GM21447 (cell line): Measurements from ENCODE around the gene NEDD4L.
A peak's percentile ranks its signal among the peaks of the same experiment; 100 is the strongest.

Experiments
- ATAC-seq: cut with Tn5 transposase; IDR thresholded peaks from one replicate; pipeline ENCODE4 v1.9.1; 2021; ENCODE audit not compliant: unreplicated experiment

NEDD4L gene

GRCh38 chr18:58113337-58113736 is 69.3 kb downstream of the NEDD4L start:
- ATAC-seq: no peak

GRCh38 chr18:58114766-58115165 is 70.7 kb downstream of the NEDD4L start:
- ATAC-seq: no peak

DNA sequence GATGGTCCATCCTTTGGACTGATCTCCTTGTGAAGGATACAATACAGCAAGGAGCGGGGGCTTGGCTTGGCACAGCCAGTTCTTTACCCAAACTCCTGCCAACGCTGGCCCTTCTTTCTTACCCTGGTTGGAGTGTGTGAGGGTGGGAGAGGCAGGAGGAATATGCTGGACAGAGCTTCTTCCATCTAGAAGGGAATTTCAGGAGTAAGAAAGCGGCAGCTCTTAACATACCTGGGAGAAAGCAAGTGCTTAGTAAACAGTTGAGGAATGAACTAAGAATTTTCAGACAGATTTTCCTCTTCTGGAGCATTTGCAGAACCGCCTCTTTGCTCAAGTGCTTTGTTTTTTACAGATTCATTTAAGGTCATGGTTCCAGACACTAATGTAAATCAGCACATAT is 72.8 kb downstream of the NEDD4L start:
- no peak for ATAC-seq

DNA sequence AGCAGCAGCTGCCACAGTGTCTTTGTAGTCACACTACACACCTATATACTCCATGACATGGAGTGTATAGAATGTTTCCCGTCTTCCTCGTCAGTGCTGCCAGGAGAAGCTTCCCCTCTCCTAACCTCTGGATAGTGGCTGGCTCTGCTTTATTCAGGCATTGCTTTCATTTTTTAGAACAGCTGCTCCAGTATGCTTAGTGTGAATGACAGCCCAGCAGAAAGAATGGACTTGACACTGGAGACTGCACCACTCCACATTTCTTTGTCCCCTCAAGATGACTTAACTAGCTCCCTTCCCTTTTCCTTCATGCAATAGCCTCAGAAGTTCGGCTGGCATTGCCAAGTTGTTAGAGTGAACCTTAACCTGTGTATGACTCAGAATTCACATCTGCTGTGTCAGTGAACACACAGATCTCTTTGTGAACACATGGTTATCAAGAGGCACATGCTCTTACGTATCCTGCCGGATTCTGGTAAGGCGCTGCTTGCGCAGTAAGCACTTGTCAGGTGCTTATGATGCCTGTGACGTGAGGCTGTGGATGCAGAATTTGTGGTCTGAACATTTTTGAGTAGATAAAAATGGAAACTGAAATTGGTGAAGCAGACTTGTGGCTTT is 73.9 kb downstream of the NEDD4L start:
- no peak for ATAC-seq

- no peak for ATAC-seq
Observed at GRCh38 chr18:58118536-58118935, 74.5 kb downstream of the NEDD4L start.

DNA sequence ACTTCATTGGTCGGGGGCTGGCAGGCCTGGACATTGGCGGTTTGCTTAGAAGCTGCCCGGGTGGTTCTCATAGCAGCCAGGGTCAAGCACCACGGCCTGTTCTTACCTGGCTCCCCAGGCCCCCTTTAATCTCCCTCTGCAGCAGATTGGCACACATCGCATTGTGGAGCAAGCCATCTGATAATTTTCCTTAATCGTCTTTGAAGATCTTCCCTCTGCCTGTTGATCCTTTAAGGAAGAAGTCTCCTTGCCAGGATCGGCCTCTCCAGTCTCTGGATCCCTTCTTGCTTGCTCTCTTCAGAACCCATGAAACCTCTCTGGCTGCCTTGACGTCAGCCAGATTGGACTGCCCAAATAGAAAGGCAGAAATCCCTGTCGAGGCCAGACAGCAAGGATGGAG is 75.8 kb downstream of the NEDD4L start:
- no peak for ATAC-seq

- no peak for ATAC-seq
Observed at GRCh38 chr18:58124475-58124874, 80.4 kb downstream of the NEDD4L start.

DNA sequence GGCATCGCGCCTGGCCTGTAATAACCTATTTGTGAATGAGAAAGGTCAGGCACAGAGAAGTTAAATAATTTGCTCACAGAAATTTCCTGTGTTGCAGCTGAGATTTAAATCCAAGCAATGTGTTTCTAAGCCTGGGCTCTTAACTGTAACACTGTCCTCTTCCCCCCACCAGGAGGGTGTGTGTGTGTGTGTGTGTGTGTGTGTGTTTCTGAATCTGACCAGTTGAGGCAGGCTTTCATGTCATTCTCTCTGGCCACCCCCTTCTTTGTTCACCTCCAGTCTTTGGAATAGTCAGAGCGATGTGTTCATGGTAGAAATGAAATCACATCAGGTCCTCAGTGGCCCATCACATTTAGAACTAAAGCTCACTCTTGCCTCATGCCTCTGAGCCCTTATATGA is 81.2 kb downstream of the NEDD4L start:
- no peak for ATAC-seq

- ATAC-seq: no peak
Observed at GRCh38 chr18:58125756-58126155, 81.7 kb downstream of the NEDD4L start.

DNA sequence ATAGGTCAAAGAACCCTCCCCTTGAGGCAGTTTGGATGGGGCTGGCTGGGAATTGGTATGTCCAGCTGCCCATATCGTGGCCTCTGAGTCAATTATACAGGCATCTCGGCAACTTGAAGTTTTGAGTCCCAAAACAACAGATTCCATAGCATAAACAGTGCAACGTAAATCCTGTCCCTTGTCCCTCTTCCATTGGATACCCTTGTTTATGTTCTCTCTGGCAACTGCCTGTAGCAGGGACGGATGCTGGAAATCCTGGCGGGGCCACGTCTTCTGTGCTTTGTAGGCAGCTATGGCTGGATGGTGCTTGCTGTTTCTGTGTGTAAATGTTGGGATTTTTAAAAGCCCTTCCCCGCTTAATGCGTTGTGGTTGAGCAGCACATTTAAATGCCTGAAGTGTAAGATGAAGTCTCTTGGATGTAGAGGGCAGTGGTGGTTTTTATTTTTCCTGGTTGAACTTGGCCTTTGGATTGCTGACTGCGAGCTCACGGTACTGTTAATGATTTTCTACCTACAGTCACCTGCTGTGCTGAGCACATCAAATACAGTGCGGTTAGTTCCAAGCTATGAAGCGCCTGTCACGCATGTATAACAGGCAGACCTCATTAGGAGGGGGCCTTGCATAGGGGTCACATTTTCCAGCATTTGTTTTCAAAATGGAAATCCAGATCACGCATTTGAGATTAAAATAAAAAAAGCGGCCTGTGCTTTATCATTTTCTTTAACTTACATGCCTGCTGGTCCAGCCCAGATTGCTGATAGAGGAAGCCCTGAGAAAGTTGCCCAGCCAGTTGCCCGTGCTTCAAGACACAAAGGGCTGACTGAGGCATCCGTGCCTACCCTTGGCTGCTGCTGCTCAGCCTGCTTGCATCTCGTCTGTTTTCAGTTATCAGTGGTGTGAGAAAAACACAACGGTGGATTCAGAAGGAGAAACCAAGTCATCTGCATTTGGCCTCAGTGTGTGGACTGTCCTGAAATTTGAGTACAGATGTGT is 84.7 kb downstream of the NEDD4L start:
- no peak for ATAC-seq

GRCh38 chr18:58132595-58133261 is 88.7 kb downstream of the NEDD4L start:
- no peak for ATAC-seq

DNA sequence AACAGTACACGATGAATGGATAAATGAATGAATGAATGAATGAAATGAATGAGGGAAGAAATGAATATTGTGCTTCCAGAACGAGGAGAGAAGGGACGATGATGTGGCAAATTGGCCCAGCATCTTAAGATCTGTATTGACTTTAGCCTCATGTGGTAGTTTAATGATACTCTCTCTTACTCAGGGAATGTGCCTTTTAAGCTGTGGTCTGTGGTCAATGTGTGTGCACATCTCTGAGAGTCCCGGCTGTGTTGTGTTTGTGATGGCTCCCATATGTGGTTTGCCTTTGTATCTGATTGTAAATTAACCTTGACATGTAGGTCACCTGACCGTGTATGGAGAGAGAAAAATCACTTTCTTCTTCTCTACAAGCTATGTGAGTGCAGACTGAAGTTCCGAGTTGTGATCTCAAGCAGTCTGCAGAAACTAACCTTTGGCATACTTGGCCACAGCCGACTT is 91.2 kb downstream of the NEDD4L start:
- peak; percentile 44 for ATAC-seq

DNA sequence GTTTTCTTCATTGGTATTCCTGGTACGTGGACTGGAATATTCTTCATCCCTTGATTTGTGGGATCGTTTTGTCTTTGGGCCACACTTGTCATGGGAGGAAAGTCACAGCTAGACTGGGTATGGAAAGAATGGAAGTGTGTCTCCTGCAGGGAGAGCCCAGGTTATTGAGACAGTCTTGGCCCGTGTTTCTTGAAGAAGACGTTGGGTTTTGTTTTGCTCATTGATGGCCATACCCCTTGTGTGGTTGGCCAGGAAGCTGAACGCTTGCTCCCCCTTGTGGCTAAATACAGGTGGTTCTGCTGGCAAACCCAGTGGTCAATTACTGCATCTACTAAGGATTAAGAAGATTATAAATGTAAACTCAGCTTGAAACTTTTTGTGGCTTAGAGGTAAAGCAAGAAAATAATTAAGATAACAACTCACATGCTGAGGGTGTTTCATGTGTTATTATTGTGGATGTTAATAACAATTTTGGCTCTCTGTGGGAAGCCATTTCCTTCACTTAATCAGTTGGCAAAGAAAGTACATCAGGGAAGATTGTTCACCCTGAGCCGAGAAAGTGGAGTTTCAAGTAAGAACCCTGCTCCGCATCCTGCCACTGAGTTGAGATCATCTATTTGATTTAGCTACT is 91.8 kb downstream of the NEDD4L start:
- peak; percentile 74 for ATAC-seq

DNA sequence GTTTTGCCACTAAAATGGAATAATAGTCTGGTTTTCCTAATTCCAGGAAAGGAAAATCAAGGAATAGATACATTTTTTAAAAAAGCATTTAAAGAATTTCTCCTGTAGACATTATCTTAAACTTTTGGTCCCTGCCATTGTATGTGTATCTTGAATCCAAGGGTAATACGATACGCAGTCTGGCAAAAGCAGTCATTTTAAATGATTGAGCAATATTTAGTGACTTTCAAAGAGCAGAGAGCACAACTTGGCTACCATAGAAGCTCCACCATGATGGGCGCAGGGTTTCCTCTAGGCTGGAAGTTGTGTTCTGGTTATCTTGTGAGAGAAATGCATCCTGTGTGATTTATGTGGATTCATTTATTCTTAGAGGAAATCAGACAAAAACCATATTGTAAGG is 92.9 kb downstream of the NEDD4L start:
- no peak for ATAC-seq

- ATAC-seq: no peak
Observed at GRCh38 chr18:58139459-58140386, 95.7 kb downstream of the NEDD4L start.

- ATAC-seq: no peak
Observed at GRCh38 chr18:58140387-58141325, 96.6 kb downstream of the NEDD4L start.

- no peak for ATAC-seq
Observed at GRCh38 chr18:58143386-58143785, 99.4 kb downstream of the NEDD4L start.

DNA sequence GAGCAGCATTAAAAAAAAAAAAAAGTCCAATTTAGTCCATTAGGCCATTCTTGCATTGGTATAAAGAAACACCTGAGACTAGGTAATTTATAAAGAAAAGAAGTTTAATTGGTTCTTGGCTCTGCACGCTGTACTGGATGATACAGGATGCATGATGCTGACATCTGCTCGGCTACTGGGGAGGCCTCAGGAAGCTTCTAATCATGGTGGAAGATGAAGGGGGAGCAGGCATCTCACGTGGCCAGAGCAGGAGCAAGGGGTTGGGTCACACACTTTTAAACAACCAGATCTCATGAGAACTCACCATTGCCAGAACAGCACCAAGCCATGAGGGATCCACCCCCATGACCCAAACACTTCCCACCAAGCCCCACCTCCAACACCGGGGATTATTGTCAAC is 100.1 kb downstream of the NEDD4L start:
- no peak for ATAC-seq

DNA sequence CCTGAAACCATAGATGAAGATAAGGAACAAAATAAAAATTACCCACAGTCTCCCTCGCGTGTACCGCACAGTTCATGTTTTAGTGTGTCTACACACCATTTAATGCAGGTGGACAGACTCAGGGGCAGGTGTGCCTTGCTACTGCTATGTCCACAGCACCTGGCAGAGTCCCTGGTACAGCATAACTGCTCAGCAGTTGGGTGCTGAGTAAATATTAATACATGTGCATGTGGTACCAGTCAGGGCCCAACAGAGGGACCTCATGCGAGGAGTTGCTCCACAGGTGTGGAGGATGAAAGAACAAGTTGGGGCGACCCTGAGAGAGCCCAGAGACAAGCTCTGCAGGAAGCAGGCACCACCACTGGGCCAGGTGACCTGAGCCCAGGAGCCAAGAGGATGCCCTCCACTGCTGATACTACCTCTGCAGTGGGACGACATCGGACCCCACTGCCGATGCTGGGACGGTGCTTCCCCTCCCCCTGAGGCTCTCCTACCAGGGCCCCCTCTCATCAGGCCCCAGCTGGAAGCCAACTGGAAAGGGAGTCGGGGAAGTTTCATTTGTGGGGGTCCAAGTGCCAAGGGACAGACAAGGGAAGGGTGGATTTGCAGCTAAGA is 100.8 kb downstream of the NEDD4L start:
- ATAC-seq: no peak
